Measurements from ENCODE around the gene SLC10A3. TPM values are rescaled to one million over a fixed set of nuclear protein-coding genes. Genes with fewer than 3 reads are reported as not detected.

SLC10A3 gene
- total and polyA plus RNA-seq, 2 donors (not counting 1 experiment from before 2014, with no cell fraction given): 17.9 to 36.9 TPM

GRCh38 chrX:154494715-154495114, 4.3 kb upstream of the SLC10A3 start:
- Mint-ChIP-seq H3K9me3 (ENCODE audit: insufficient read depth) (no peaks in the 10 kb centered on the region), H3K4me3 (no peak overlapping the region), H3K27me3 (no peaks in the 10 kb centered on the region), H3K4me1 (peaks cover 12% of the 10 kb centered on the region), H3K27ac (no peak overlapping the region)
- no peak for TF ChIP-seq EZH2 (IDR thresholded peaks at IDR 0.05; ENCODE audit: borderline replicate concordance, insufficient read depth, low read depth, low read length, poor library complexity, severe bottlenecking)
- no peak overlapping the region for H3K9ac ChIP-seq (ENCODE audit: low read length)
- H3K9me3 ChIP-seq (ENCODE audit: control extremely low read depth in 1 of 3, control insufficient read depth in 2 of 3, insufficient read depth in 1 of 3, low read length in 2 of 3): no peaks in the 10 kb centered on the region
- no CpG with 5 or more reads among the region's 3 CpGs for WGBS (ENCODE audit: insufficient coverage)
- no peak overlapping the region for H2AFZ ChIP-seq (ENCODE audit: insufficient read depth, low read depth, low read length, poor library complexity, severe bottlenecking)
- H3K4me1 ChIP-seq (ENCODE audit: control insufficient read depth in 2 of 2, insufficient read depth in 2 of 2, low read length in 2 of 2): peaks cover 0 to 21% of the 10 kb centered on the region in 2 donors
- H4K20me1 ChIP-seq (ENCODE audit: control insufficient read depth, insufficient read depth, low read length, poor library complexity, severe bottlenecking): no peaks in the 10 kb centered on the region
- no peaks in the 10 kb centered on the region for H3K36me3 ChIP-seq (replicated peaks in 1 of 2; ENCODE audit: control extremely low read depth in 1 of 2, control insufficient read depth in 1 of 2, extremely low read depth in 1 of 2, insufficient read depth in 2 of 2, low read length in 1 of 2)
- no peak for ATAC-seq (ENCODE audit: low read depth)
- no peak overlapping the region for H3K4me2 ChIP-seq (replicated peaks; ENCODE audit: low read depth, low read length, poor library complexity, severe bottlenecking)
- no peak overlapping the region for H3K4me3 ChIP-seq (ENCODE audit: control extremely low read depth in 1 of 5, extremely low read depth in 1 of 5, insufficient read depth in 1 of 5, low read depth in 2 of 5, low read length in 4 of 5)
- no peaks in the 10 kb centered on the region for H3K27me3 ChIP-seq (replicated peaks in 1 of 4; ENCODE audit: control extremely low read depth in 1 of 4, control insufficient read depth in 3 of 4, insufficient read depth in 4 of 4, low read length in 3 of 4)
- DNase-seq: no peak
- peaks cover 5% of the 10 kb centered on the region for H3K79me2 ChIP-seq (ENCODE audit: control insufficient read depth, insufficient read depth, low read length)
- ChIA-PET CTCF (no interaction called here), POLR2A (no interaction called here)
- no peak overlapping the region for H3K27ac ChIP-seq (ENCODE audit: low read length in 2 of 2)
- intact Hi-C loops (cut with micrococcal nuclease): loop anchor here (5.0 kb wide), 2 partner anchors 37 to 97 kb away; partner anchors contain the start of genes PLXNA3 and RPL10

- H2AFZ ChIP-seq (ENCODE audit: insufficient read depth, low read depth, low read length, poor library complexity, severe bottlenecking): peak overlapping the region; percentile 74
- Mint-ChIP-seq H3K27ac (peak overlapping the region; percentile 89), H3K4me3 (peak overlapping the region; percentile 89), H3K27me3 (no peaks in the 10 kb centered on the region), H3K9me3 (ENCODE audit: insufficient read depth) (no peaks in the 10 kb centered on the region), H3K4me1 (peaks cover 17% of the 10 kb centered on the region)
- H3K4me1 ChIP-seq (ENCODE audit: control insufficient read depth in 2 of 2, insufficient read depth in 2 of 2, low read length in 2 of 2): peaks cover 5 to 39% of the 10 kb centered on the region in 2 donors
- WGBS (ENCODE audit: insufficient coverage): 0% methylated on average over 11 of the region's 19 CpGs
- no peaks in the 10 kb centered on the region for H4K20me1 ChIP-seq (ENCODE audit: control insufficient read depth, insufficient read depth, low read length, poor library complexity, severe bottlenecking)
- H3K27me3 ChIP-seq (replicated peaks in 1 of 4; ENCODE audit: control extremely low read depth in 1 of 4, control insufficient read depth in 3 of 4, insufficient read depth in 4 of 4, low read length in 3 of 4): no peaks in the 10 kb centered on the region
- ChIA-PET POLR2A (interaction anchor here (0.7 to 1.8 kb wide), 7 partner anchors 12 to 563 kb away, joined by 3 to 13 read pairs (median 6); partner anchors contain the start of genes FAM3A and RPL10), CTCF (interaction anchor here (1.0 to 1.9 kb wide), 8 partner anchors 8 to 116 kb away, joined by 3 to 11 read pairs (median 4); partner anchors contain the start of genes PLXNA3, RPL10 and TAFAZZIN)
- peak overlapping the region in 4 of 5 experiments; percentile 53 to 65 (median 60) for H3K4me3 ChIP-seq (ENCODE audit: control extremely low read depth in 1 of 5, extremely low read depth in 1 of 5, insufficient read depth in 1 of 5, low read depth in 2 of 5, low read length in 4 of 5)
- peak overlapping the region; percentile 67 for H3K9ac ChIP-seq (ENCODE audit: low read length)
- H3K36me3 ChIP-seq (replicated peaks in 1 of 2; ENCODE audit: control extremely low read depth in 1 of 2, control insufficient read depth in 1 of 2, extremely low read depth in 1 of 2, insufficient read depth in 2 of 2, low read length in 1 of 2): peaks cover 0 to 5% of the 10 kb centered on the region in 2 experiments
- H3K9me3 ChIP-seq (ENCODE audit: control extremely low read depth in 1 of 3, control insufficient read depth in 2 of 3, insufficient read depth in 1 of 3, low read length in 2 of 3): no peaks in the 10 kb centered on the region
- TF ChIP-seq EZH2 (IDR thresholded peaks at IDR 0.05; ENCODE audit: borderline replicate concordance, insufficient read depth, low read depth, low read length, poor library complexity, severe bottlenecking) (no peak), CTCF (IDR thresholded peaks at IDR 0.05) (no peak)
- intact Hi-C loops (cut with micrococcal nuclease): loop anchor here (1.0 to 5.0 kb wide), 5 partner anchors 11 to 93 kb away; partner anchors contain the start of genes FAM3A, LAGE3, PLXNA3 and RPL10
- peak overlapping the region; percentile 80 for H3K4me2 ChIP-seq (replicated peaks; ENCODE audit: low read depth, low read length, poor library complexity, severe bottlenecking)
- peaks cover 6% of the 10 kb centered on the region for H3K79me2 ChIP-seq (ENCODE audit: control insufficient read depth, insufficient read depth, low read length)
- ATAC-seq (ENCODE audit: low read depth): peak; percentile 1
- peak overlapping the region; percentile 63 to 78 for H3K27ac ChIP-seq (ENCODE audit: low read length in 2 of 2)
- no peak for DNase-seq
Measured at GRCh38 chrX:154490021-154490413, 412 bp downstream of the SLC10A3 start.

Data from B cell (primary cell).